GM06990 (cell line): ENCODE measurements around the gene CCDC102A.

Source experiments
- DNase-seq: peaks from one replicate; pipeline ENCODE4 v3.0.0-alpha.2; 2011; ENCODE audit not compliant: insufficient read length; ENCODE audit errors: extremely low read depth
- H3K27me3 ChIP-seq: replicated peaks from 2 replicates; pipeline ENCODE4 v1.6.0; 2011; ENCODE audit warnings: low read length; ENCODE audit not compliant: control insufficient read depth, insufficient read depth
- H3K36me3 ChIP-seq: 2 replicates; pipeline ENCODE4 v1.5.1; 2011; ENCODE audit warnings: low read length; ENCODE audit not compliant: control insufficient read depth, insufficient read depth
- H3K4me3 ChIP-seq: replicated peaks from 2 replicates; pipeline ENCODE4 v1.5.1; 2011; ENCODE audit warnings: low read depth, mild to moderate bottlenecking, control low read depth, low read length
- CTCF ChIP-seq: IDR thresholded peaks from 2 replicates; pipeline ENCODE4 v1.5.1; 2011; ENCODE audit warnings: low read length, control low read depth, mild to moderate bottlenecking, inconsistent platforms; ENCODE audit not compliant: insufficient read depth, poor library complexity, severe bottlenecking

Gene CCDC102A

GRCh38 chr16:57493767-57494166 lies 42.6 kb downstream of the CCDC102A start:
- no peak for TF ChIP-seq CTCF
- H3K4me3 ChIP-seq, result no peak overlapping the region
- H3K36me3 ChIP-seq, result no peaks in the 10 kb centered on the region

GRCh38 chr16:57489229-57489628 lies 47.1 kb downstream of the CCDC102A start:
- Histone ChIP-seq H3K36me3 (no peaks in the 10 kb centered on the region), H3K27me3 (no peaks in the 10 kb centered on the region), H3K4me3 (no peak overlapping the region)
- no peak for TF ChIP-seq CTCF
- DNase-seq, result no peak

More at GRCh38 chr16:57493767-57494166, 42.6 kb downstream of the CCDC102A start:
- no peaks in the 10 kb centered on the region; the same call in 1 of the 2 replicates for H3K27me3 ChIP-seq
- no peak for DNase-seq

GRCh38 chr16:57486858-57487834 lies 49.2 kb downstream of the CCDC102A start:
- peak overlapping the region; percentile 64 for H3K4me3 ChIP-seq
- no peak for DNase-seq
- no peak for TF ChIP-seq CTCF
- no peaks in the 10 kb centered on the region for H3K27me3 ChIP-seq
- no peaks in the 10 kb centered on the region for H3K36me3 ChIP-seq

- peak within 1 kb of the TSS; percentile 66 for H3K4me3 ChIP-seq
- DNase-seq, result peak; percentile 66
- TF ChIP-seq CTCF, result no peak
- H3K27me3 ChIP-seq, result no peaks in the 10 kb centered on the region
- H3K36me3 ChIP-seq, result no peaks in the 10 kb centered on the region
Measured at GRCh38 chr16:57485916-57486857, 50.2 kb downstream of the CCDC102A start, which contains the start of gene DOK4. Gene DOK4 (minus strand): TSS chr16:57486493. CDS start chr16:57479507, 6,986 bp downstream.

GRCh38 chr16:57485091-57485915 lies 51.1 kb downstream of the CCDC102A start:
- H3K4me3 ChIP-seq, result peak overlapping the region; percentile 66
- DNase-seq, result no peak
- no peak for TF ChIP-seq CTCF
- H3K27me3 ChIP-seq, result no peaks in the 10 kb centered on the region
- no peaks in the 10 kb centered on the region for H3K36me3 ChIP-seq
